NCI-H1694 (cell line): ENCODE results near the gene ESR1.
"Not testable (repeated sequence)": the region's sequence is repeated elsewhere in the genome, so short reads cannot be mapped to it uniquely, and the experiment has no call there.

ENCODE experiments used
- DNase-seq: peaks from one replicate; lab custom pipeline; 2025; lab: John Stamatoyannopoulos, UW

Gene ESR1

GRCh38 chr6:152135755-152136448, 328.4 kb downstream of the ESR1 start:
- no peak for DNase-seq

GRCh38 chr6:152136449-152136825, 329.0 kb downstream of the ESR1 start:
- no peak for DNase-seq

GRCh38 chr6:152138344-152138743, 330.9 kb downstream of the ESR1 start:
- DNase-seq, result not testable (repeated sequence)

- DNase-seq, result no peak
Observed at GRCh38 chr6:152142105-152142504, 334.6 kb downstream of the ESR1 start.

- no peak for DNase-seq
Observed at GRCh38 chr6:152143359-152143758, 335.9 kb downstream of the ESR1 start.

- no peak for DNase-seq
Observed at GRCh38 chr6:152146385-152146784, 338.9 kb downstream of the ESR1 start.

GRCh38 chr6:152147269-152147668, 339.8 kb downstream of the ESR1 start:
- no peak for DNase-seq

- DNase-seq, result no peak
Observed at GRCh38 chr6:152148412-152148811, 340.9 kb downstream of the ESR1 start.

- no peak for DNase-seq
Observed at GRCh38 chr6:152150196-152150595, 342.7 kb downstream of the ESR1 start.

- DNase-seq, result no peak
Observed at GRCh38 chr6:152151920-152152319, 344.4 kb downstream of the ESR1 start.

GRCh38 chr6:152154559-152155356, 347.3 kb downstream of the ESR1 start:
- DNase-seq, result no peak

GRCh38 chr6:152155792-152156191, 348.3 kb downstream of the ESR1 start:
- no peak for DNase-seq

GRCh38 chr6:152160346-152160745, 352.9 kb downstream of the ESR1 start:
- DNase-seq, result no peak

GRCh38 chr6:152161501-152161900, 354.0 kb downstream of the ESR1 start:
- DNase-seq, result no peak

- DNase-seq, result no peak
Observed at GRCh38 chr6:152164957-152165356, 357.5 kb downstream of the ESR1 start.

GRCh38 chr6:152166497-152166896, 359.0 kb downstream of the ESR1 start:
- DNase-seq, result no peak

- DNase-seq, result no peak
Observed at GRCh38 chr6:152166897-152167296, 359.4 kb downstream of the ESR1 start.

GRCh38 chr6:152167641-152168603, 360.4 kb downstream of the ESR1 start:
- DNase-seq, result no peak

- no peak for DNase-seq
Observed at GRCh38 chr6:152170313-152170701, 362.8 kb downstream of the ESR1 start.

GRCh38 chr6:152170702-152171667, 363.5 kb downstream of the ESR1 start:
- no peak for DNase-seq

GRCh38 chr6:152173321-152173720, 365.8 kb downstream of the ESR1 start:
- no peak for DNase-seq
